Smooth muscle cell of the brain vasculature (primary cell): ENCODE data around the gene SLC12A1.

Experiments used
- DNase-seq: peaks from one replicate; pipeline ENCODE4 v3.0.0-alpha.2; 2012; ENCODE audit warnings: low read depth, low spot score

The SLC12A1 gene

GRCh38 chr15:48205981-48206380 lies at the start of gene SLC12A1:
Gene SLC12A1, plus strand, starts transcription at chr15:48206302. Its CDS starts 1,418 bp downstream, at chr15:48207720.
- no peak for DNase-seq

- DNase-seq: no peak
These were observed 37.5 kb upstream of the SLC12A1 start for GRCh38 chr15:48168616-48169015.

DNA sequence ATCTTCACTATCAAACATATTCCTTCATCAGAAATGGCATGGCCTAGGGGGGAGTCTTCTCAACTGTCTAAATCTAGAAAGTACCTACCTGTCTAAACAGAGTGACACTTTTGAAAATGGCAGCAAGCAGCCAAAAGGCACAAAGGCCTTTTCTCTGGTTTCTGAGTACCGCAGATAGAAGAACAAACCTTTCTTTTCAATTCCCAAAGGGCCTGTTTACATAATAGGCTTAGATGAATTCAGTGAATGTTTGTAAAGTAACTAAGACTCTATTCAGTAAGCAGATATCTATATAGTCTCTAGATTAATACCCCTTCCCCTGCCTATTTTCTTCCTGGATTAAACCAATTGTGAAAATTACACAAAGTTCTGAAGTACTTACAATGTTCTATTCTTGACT lies 35.1 kb upstream of the SLC12A1 start:
- no peak for DNase-seq

DNA sequence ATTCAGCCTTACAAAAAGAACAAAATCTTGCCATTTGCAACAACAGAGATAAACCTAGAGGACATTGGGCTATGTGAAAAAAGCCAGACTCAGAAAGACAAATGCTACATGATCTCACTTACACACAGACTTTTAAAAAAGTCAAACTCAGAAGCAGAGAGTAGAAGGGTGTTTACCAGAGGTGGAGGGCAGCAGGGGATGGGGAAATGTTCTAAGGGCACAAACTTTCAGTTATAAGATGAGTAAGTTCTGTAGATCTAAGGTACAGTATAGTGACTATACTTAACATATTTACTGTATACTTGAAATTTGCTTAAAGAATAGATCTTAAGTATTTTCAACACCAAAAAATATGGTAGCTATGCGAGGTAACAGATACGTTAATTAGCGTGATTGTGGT lies 31.0 kb upstream of the SLC12A1 start:
- no peak for DNase-seq

- DNase-seq: no peak
These were observed 30.0 kb upstream of the SLC12A1 start for GRCh38 chr15:48176112-48176511.

GRCh38 chr15:48176957-48177356 lies 29.1 kb upstream of the SLC12A1 start:
- DNase-seq: no peak

GRCh38 chr15:48177383-48177765 lies 28.7 kb upstream of the SLC12A1 start:
- DNase-seq: no peak

GRCh38 chr15:48177766-48178647 lies 28.1 kb upstream of the SLC12A1 start, which contains the start of gene MYEF2:
Gene MYEF2, minus strand, starts transcription at chr15:48178295. Its CDS starts 58 bp downstream, at chr15:48178237.
- DNase-seq: no peak

DNA sequence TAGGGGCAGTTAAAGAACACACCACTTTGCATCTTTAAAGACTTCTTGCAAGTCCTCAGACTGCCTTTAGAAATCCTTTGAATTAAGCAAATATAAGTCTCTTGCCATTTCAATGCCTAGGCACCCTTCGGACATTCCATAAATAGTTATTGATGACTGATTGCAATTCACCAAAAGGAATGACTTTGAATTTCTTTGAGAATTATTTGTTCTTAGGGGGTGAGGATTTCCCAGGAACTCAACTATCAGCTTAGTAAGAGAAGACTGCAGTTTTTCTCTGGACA lies 27.5 kb upstream of the SLC12A1 start:
- DNase-seq: no peak

DNA sequence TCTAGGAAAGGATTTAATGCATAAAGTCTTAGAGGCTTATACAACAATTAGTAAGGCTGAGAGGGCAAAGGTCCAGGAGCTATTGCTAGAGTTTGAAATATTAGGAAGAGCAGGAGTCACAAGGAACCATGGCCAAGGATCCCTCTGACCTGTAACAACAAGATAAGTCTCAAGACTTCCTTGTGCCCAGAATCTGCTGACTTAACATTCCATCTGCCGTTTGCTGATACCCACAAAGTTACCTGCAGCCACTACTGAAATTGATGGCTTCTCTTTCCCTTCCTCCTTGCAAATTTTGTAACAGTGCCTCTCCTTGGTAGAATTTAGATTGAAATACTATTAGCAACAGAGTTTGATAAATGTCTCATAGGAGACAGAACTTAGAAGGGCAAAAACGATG lies 23.4 kb upstream of the SLC12A1 start:
- DNase-seq: no peak

- DNase-seq: no peak
These were observed 20.6 kb upstream of the SLC12A1 start for GRCh38 chr15:48185529-48185928.

- DNase-seq: no peak
These were observed 19.8 kb upstream of the SLC12A1 start for GRCh38 chr15:48186271-48186670.

DNA sequence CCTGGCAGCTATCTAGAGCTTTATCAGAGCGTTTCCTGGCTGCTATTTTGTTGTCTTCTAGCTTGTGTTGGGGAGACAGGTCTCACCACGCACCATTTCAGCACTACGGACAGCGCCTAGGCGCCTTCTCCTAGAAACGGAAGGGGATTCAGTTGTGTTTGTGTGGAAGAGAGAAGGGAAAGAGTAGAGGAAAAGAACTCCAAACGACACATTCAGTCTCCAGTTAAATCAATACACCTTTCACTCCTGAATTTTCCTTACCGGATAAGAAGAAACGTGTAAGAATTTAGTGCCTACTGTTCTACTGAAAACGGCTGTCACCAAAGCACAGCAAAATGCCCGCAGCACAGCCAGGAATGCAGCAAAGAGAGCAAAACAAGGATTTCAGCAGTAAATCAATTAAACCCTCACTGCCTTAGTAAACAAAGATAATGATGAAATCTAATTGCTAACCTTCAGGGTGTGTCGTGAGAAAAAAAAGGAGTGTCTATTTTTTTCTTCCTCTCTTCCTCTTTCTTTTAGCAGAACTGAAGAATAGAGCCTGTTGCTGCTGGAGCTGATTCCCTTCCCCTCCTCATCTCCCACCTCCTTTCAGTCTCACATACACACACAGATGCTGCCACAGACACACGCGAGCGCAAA lies 15.0 kb upstream of the SLC12A1 start:
- DNase-seq: peak; percentile 46

DNA sequence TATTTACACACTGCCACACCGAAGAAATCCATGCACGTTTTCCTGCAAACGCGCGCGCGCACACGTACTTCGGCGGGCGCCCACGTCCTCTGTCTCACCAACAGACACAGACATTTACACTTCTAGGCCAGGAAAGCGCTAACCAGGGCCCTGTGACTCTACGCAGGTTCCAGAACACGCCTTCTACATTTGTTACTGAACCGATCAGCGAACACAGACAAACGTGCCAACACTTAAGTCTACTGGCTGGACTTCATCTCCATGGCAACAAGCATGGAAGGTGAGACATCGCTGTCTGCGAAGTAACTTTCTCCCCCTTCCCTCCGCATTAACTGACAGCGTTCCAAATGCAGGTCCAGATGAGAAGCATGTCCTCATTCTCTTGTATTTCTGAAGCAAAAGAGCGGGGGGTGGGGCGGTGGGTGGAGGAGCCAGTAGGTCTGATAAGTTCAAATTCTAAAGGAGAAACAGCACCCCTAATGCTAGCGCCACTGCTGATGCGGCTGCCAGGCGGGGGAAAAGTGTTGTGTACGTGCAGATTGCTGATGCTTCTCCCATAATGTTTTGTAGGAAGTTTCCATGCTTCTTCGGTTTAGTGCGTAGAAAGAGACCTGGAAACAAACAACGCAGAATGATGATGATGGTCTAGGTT lies 14.4 kb upstream of the SLC12A1 start, which contains the start of gene CTXN2:
CTXN2 (plus strand) TSS at position 92 of the 652 bp plus-strand sequence. CDS start 9,636 bp downstream, outside the sequence.
- DNase-seq: no peak

DNA sequence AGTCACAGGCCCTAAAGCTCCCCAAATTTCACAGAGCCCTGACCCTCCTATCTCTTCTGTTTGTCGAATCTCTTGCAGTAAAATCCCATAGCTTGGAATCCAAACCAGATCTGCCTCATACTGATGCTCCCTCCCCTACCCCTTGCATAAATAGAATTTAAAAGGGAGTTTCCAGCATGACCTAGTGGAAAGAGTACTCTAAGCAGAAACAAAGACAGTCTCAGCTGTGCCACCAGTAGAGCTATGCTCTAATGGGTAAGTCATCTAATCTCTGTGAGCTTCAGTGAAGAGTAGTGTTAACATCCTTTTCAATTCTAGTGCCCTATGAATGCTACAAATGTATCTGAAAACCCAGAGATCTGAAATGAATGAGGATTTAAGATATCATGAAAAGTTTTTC lies 4.0 kb upstream of the SLC12A1 start:
- DNase-seq: no peak

DNA sequence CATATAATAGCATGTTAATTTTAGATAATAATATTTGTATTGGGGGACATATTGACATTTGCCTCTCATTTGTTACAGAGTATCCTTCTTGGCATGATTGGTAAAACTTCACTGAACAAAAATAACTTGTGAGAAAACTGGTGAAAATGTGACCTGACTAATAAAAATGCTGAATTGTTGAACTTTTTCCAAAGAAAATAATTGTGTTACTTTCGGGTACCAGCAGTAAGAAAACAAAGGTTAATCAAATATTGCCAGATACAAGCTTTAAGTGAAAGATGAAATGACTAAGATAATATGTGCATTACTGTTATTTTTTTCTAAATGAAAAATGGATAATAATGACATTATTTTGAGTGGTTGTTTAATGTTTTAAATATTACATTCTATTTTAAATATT lies 15.2 kb downstream of the SLC12A1 start:
- DNase-seq: no peak

GRCh38 chr15:48221885-48222284 lies 15.8 kb downstream of the SLC12A1 start:
- DNase-seq: no peak

DNA sequence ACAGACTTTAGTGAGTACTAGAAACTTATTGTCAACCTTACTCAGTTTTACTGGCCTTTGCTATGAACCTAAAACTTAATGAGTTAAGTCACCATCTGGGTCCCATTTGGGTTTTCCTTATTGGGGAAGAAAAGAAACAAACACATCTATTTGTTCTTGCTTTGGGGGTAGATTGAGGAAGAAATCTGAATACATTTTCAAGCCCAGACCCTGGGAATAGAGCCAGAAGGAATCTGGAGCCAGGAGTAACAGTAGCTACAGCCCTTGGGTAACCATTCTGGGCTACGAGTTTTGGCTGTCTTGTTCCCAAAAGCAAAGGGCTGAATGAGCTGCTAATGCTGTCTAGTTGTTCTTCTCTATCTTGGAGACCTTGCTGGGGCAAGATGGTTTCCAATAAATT lies 16.5 kb downstream of the SLC12A1 start:
- DNase-seq: no peak

DNA sequence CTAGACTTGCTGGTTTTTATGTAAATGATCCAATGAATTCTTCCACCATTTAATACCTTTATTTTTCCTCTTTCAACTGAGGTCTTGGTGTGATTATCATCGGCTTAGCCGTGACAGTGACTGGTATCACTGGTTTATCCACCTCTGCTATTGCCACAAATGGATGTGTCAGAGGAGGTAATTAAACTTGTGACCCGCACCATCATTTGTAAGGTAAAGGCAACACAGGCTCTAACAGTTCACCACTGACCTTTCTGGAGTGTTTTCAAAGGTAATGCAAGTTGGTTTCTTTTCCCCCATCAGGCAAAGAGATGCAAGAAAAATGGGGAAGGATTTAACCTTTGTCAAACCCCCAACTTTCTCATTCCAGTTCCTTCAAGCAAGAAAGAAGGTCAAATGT lies 19.7 kb downstream of the SLC12A1 start:
- DNase-seq: no peak

DNA sequence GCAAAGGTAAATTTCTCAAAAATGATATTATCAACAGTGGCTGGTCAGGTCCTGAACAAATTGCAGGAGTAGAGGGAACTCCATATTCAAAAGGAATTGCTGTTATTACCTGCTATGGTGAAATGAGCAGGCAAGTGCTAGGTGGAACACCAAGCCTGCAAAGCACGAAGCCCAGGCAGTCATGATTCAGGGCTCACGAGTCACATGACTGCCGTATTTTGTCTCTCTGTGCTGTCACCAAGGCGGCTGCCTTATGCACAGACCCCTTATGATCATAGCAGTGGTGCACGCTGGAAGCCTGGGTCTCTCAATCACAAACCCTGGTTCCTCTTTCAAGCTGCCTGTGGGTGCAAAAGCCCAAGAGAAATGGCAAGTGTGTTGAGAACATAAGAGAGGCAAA lies 24.4 kb downstream of the SLC12A1 start:
- DNase-seq: no peak

- DNase-seq: no peak
These were observed 27.1 kb downstream of the SLC12A1 start for GRCh38 chr15:48233246-48233645.

DNA sequence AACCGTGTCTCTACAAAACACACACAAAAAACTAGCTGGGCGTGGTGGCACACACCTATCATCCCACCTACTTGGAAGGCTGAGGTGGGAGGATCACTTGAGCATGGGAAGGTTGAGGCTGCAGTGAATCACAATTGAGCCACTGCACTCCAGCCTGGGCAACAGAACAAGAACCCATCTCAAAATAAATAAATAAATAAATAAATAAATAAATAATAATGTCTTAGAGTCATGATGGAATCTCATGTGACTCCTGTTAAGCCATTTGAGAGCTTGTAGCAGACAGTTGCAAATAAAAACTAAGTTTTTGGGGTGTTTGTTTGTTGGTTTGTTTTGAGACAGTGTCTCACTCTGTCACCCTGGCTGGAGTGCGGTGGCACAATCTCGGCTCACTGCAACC lies 33.2 kb downstream of the SLC12A1 start:
- no peak for DNase-seq

- DNase-seq: no peak
These were observed 35.9 kb downstream of the SLC12A1 start for GRCh38 chr15:48242015-48242414.
